Endothelial cell of umbilical vein (primary cell): Measurements from ENCODE around the gene STK10. TPM values are rescaled to one million over a fixed set of nuclear protein-coding genes. Genes with fewer than 3 reads are reported as not detected.

Source experiments
- BruUV-seq: library from RNA; stranded (reverse); fragments of 400-500 nt; replicated peaks from 2 replicates; lab custom pipeline; 2021; lab: Mats Ljungman, UMichigan
- CTCF ChIA-PET: fragments of 300-600, 350-600 bp; sonication (Branson Sonifier 250); formaldehyde crosslinking; loops from one replicate; lab custom pipeline; 2021; ENCODE audit warnings: antibody characterized with exemption, inconsistent platforms; lab: Charles Lee
- POLR2A ChIA-PET: fragments of 300-600, 350-600 bp; sonication (Branson Sonifier 250); formaldehyde crosslinking; loops from one replicate; lab custom pipeline; 2021; ENCODE audit warnings: antibody characterized with exemption, inconsistent platforms; lab: Charles Lee
- DNase-seq: peaks from one replicate; pipeline ENCODE4 v3.0.0-alpha.2; 2011; ENCODE audit warnings: low read depth, low spot score
- FAIRE-seq: peaks from 2 replicates; lab custom pipeline; 2011; peaks lifted over from hg19 to GRCh38; lab: Jason Lieb, UNC
- H2AFZ ChIP-seq: 2 replicates; pipeline ENCODE4 v1.6.0; 2012; ENCODE audit warnings: low read depth, low read length, control low read depth, inconsistent platforms
- H3K27ac ChIP-seq: 2 replicates; pipeline ENCODE4 v1.5.1; 2011; ENCODE audit warnings: low read depth, mild to moderate bottlenecking, control low read depth, low read length, moderate library complexity; ENCODE audit not compliant: insufficient read depth
- H3K27me3 ChIP-seq, 2 experiments: 2 replicates each; pipeline versions ENCODE4 v1.6.0 to v1.6.1; 2011; ENCODE audit warnings: low read length in 2 of 2, mixed read lengths in 1 of 2; ENCODE audit not compliant: control insufficient read depth in 2 of 2, insufficient read depth in 2 of 2
- H3K36me3 ChIP-seq, 2 experiments: 2 replicates in 1 of 2; 3 replicates in 1 of 2; pipeline ENCODE4 v1.5.1; 2011; ENCODE audit warnings: low read length in 2 of 2, mild to moderate bottlenecking in 1 of 2, moderate library complexity in 1 of 2; ENCODE audit not compliant: control insufficient read depth in 2 of 2, insufficient read depth in 2 of 2; ENCODE audit errors: extremely low read depth in 1 of 2
- H3K4me1 ChIP-seq: 3 replicates; pipeline ENCODE4 v1.5.1; 2011; ENCODE audit warnings: mild to moderate bottlenecking, low read length; ENCODE audit not compliant: control insufficient read depth, insufficient read depth; ENCODE audit errors: extremely low read depth
- H3K4me2 ChIP-seq: 2 replicates; pipeline ENCODE4 v1.6.1; 2011; ENCODE audit warnings: low read length, control low read depth, mixed read lengths; ENCODE audit not compliant: insufficient read depth
- H3K4me3 ChIP-seq, 3 experiments: fragments of 200-600 bp in 1 of 3; sonication (generic), shearing (Covaris generic) in 1 of 3; replicated peaks in 1 of 3; 2 replicates each; pipeline ENCODE4 v1.5.1; 2011 to 2016; ENCODE audit warnings: control low read depth in 3 of 3, low read length in 3 of 3, mild to moderate bottlenecking in 2 of 3, inconsistent platforms in 1 of 3, low read depth in 1 of 3, moderate library complexity in 1 of 3; ENCODE audit not compliant: insufficient read depth in 1 of 3
- H3K79me2 ChIP-seq: 2 replicates; pipeline ENCODE4 v1.6.0; 2012; ENCODE audit warnings: low read length, inconsistent platforms; ENCODE audit not compliant: control insufficient read depth, insufficient read depth
- H3K9ac ChIP-seq: replicated peaks from 2 replicates; pipeline ENCODE3; 2011; ENCODE audit warnings: low read length, control low read depth; ENCODE audit not compliant: insufficient read depth; ENCODE audit errors: extremely low read depth
- H3K9me1 ChIP-seq: replicated peaks from 3 replicates; pipeline ENCODE4 v1.6.0; 2011; ENCODE audit warnings: mild to moderate bottlenecking, low read length; ENCODE audit not compliant: control insufficient read depth, insufficient read depth; ENCODE audit errors: extremely low read depth
- H3K9me3 ChIP-seq: replicated peaks from 2 replicates; pipeline ENCODE4 v1.5.1; 2012; ENCODE audit warnings: low read length, inconsistent platforms; ENCODE audit not compliant: control insufficient read depth, insufficient read depth
- H4K20me1 ChIP-seq: replicated peaks from 2 replicates; pipeline ENCODE3; 2011; ENCODE audit warnings: mild to moderate bottlenecking, low read length; ENCODE audit not compliant: control insufficient read depth, insufficient read depth; ENCODE audit errors: extremely low read depth
- CTCF ChIP-seq, 2 donors: IDR thresholded peaks; 1 replicate in 1 of 2; 2 replicates in 1 of 2; pipeline ENCODE4 v1.5.1; 2011; ENCODE audit warnings: low read length in 2 of 2, mild to moderate bottlenecking in 2 of 2, moderate library complexity in 2 of 2, control low read depth in 1 of 2, inconsistent platforms in 1 of 2, low read depth in 1 of 2; ENCODE audit not compliant: insufficient read depth in 1 of 2; ENCODE audit errors: extremely low read depth in 1 of 2
- EZH2 ChIP-seq: IDR thresholded peaks from 2 replicates; pipeline ENCODE4 v1.6.1; 2012; ENCODE audit warnings: borderline replicate concordance, low read depth, mild to moderate bottlenecking, moderate library complexity, low read length, inconsistent platforms; ENCODE audit not compliant: severe bottlenecking
- FOS ChIP-seq: IDR thresholded peaks from 2 replicates; pipeline ENCODE4 v1.6.1; 2011; ENCODE audit warnings: mild to moderate bottlenecking, low read length, moderate library complexity, borderline replicate concordance; ENCODE audit not compliant: insufficient read depth
- MAX ChIP-seq: IDR thresholded peaks from 2 replicates; pipeline ENCODE4 v1.6.1; 2011; ENCODE audit not compliant: insufficient read depth, insufficient read length
- POLR2AphosphoS5 ChIP-seq: IDR thresholded peaks from 2 replicates; pipeline ENCODE4 v1.6.1; 2012; ENCODE audit warnings: low read depth, mild to moderate bottlenecking, control low read depth, low read length, moderate library complexity; ENCODE audit not compliant: insufficient read depth
- dilution Hi-C: fragments of 300-500 bp; cut with MboI; formaldehyde crosslinking; loops from one replicate; pipeline ENCODE4 v1.15.0; 2019; ENCODE audit warnings: low sequenced_read_pairs; ENCODE audit not compliant: extremely low pct_ligation_motif_present
- intact Hi-C: fragments of 100-400 bp; cut with micrococcal nuclease; formaldehyde crosslinking; loops from one replicate; pipeline ENCODE4 v1.10.0; 2022
- polyA plus RNA-seq, 4 experiments: library from polyadenylated mRNA; depleted of rRNA in 3 of 4; stranded (reverse) in 3 of 4; unstranded in 1 of 4; fragments of >200 nt; gene quantifications; 2 replicates each; pipeline versions ENCODE4 v1.2.1 to v1.2.3, GENCODE V29; 2011 to 2012; ENCODE audit warnings: missing spikeins in 1 of 4
- total RNA-seq: library from RNA; stranded (reverse); gene quantifications from 2 replicates; pipeline ENCODE4 v1.2.3, GENCODE V29; 2021

The STK10 gene
- total and polyA plus RNA-seq, 2 donors (not counting 3 experiments of a cell fraction or from before 2014, with no cell fraction given): 16.9 to 47.2 TPM

- TF ChIP-seq FOS: peak; percentile 9
- no peak for TF ChIP-seq EZH2
- H3K9ac ChIP-seq: no peak overlapping the region
- peaks cover 72% of the 10 kb centered on the region for H3K79me2 ChIP-seq
- peak overlapping the region; percentile 93 for H3K4me2 ChIP-seq
- no peak overlapping the region for H3K4me3 ChIP-seq
- peaks cover 4% of the 10 kb centered on the region for H3K9me1 ChIP-seq
- H2AFZ ChIP-seq: no peak overlapping the region
- H3K4me1 ChIP-seq: peaks cover 42% of the 10 kb centered on the region
- dilution Hi-C loops (no loop called here), intact Hi-C loops (loop anchor here (2.0 kb wide), 1 partner anchor 19 kb away; no protein-coding TSS in a partner anchor)
- H3K9me3 ChIP-seq: no peaks in the 10 kb centered on the region
- FAIRE-seq: no peak
- POLR2A ChIA-PET: no interaction called here
- CTCF ChIA-PET: interaction anchor here (0.8 to 5.9 kb wide), 3 partner anchors 13 to 91 kb away, joined by 4 to 112 read pairs (median 6); no protein-coding TSS in a partner anchor
- peak; percentile 6 for DNase-seq
- H4K20me1 ChIP-seq: peaks cover 7% of the 10 kb centered on the region
- no peaks in the 10 kb centered on the region for H3K36me3 ChIP-seq
- H3K27ac ChIP-seq: no peak overlapping the region
- BruUV-seq: no TSS peak
- H3K27me3 ChIP-seq: no peaks in the 10 kb centered on the region
Observed at GRCh38 chr5:172003746-172004145, 184.3 kb downstream of the STK10 start.

- H3K4me1 ChIP-seq: peaks cover 34% of the 10 kb centered on the region
- BruUV-seq: no TSS peak
- FAIRE-seq: no peak
- peak; percentile 11 for DNase-seq
- no peak overlapping the region for H2AFZ ChIP-seq
- peaks cover 80% of the 10 kb centered on the region for H3K79me2 ChIP-seq
- H4K20me1 ChIP-seq: peaks cover 7% of the 10 kb centered on the region
- H3K9me1 ChIP-seq: peaks cover 4% of the 10 kb centered on the region
- no peaks in the 10 kb centered on the region for H3K9me3 ChIP-seq
- no peak overlapping the region for H3K27ac ChIP-seq
- no peaks in the 10 kb centered on the region for H3K27me3 ChIP-seq
- no peaks in the 10 kb centered on the region for H3K36me3 ChIP-seq
- H3K4me2 ChIP-seq: peak overlapping the region; percentile 93
- TF ChIP-seq MAX: no peak
- TF ChIP-seq CTCF (IDR thresholded peaks at IDR 0.05; ENCODE audit: extremely low read depth in 1 of 2, insufficient read depth in 1 of 2, low read depth in 1 of 2, low read length in 2 of 2): no peak
- TF ChIP-seq EZH2: no peak
- no peak for TF ChIP-seq POLR2AphosphoS5
- H3K9ac ChIP-seq: no peak overlapping the region
- CTCF ChIA-PET: interaction anchor here (0.8 to 5.9 kb wide), 3 partner anchors 14 to 91 kb away, joined by 4 to 112 read pairs (median 6); no protein-coding TSS in a partner anchor
- POLR2A ChIA-PET: no interaction called here
- H3K4me3 ChIP-seq: no peak overlapping the region
- dilution Hi-C loops (no loop called here), intact Hi-C loops (loop anchor here (2.0 kb wide), 1 partner anchor 18 kb away; no protein-coding TSS in a partner anchor)
Observed at GRCh38 chr5:172002840-172003512, 185.0 kb downstream of the STK10 start.
